AG20443 (cell line): Measurements from ENCODE around the gene CPEB1.
"Not testable (repeated sequence)": the region's sequence is repeated elsewhere in the genome, so short reads cannot be mapped to it uniquely, and the experiment has no call there.

Experiments used
- DNase-seq: peaks from one replicate; pipeline ENCODE4 v3.0.0; 2012; ENCODE audit warnings: low spot score, mixed read lengths

The CPEB1 gene

GRCh38 chr15:82513587-82513986 lies 133.6 kb downstream of the CPEB1 start:
- not testable (repeated sequence) for DNase-seq

- not testable (repeated sequence) for DNase-seq
Observed at GRCh38 chr15:82507693-82508092, 139.5 kb downstream of the CPEB1 start.

GRCh38 chr15:82507087-82507486 lies 140.1 kb downstream of the CPEB1 start:
- not testable (repeated sequence) for DNase-seq

- not testable (repeated sequence) for DNase-seq
Observed at GRCh38 chr15:82505842-82506241, 141.3 kb downstream of the CPEB1 start.

GRCh38 chr15:82504074-82504473 lies 143.1 kb downstream of the CPEB1 start:
- not testable (repeated sequence) for DNase-seq

- DNase-seq, result not testable (repeated sequence)
Observed at GRCh38 chr15:82502700-82503339, 144.3 kb downstream of the CPEB1 start.

- DNase-seq, result not testable (repeated sequence)
Observed at GRCh38 chr15:82500772-82501171, 146.4 kb downstream of the CPEB1 start.

- not testable (repeated sequence) for DNase-seq
Observed at GRCh38 chr15:82497978-82498377, 149.2 kb downstream of the CPEB1 start.
